Epithelial cell of esophagus (primary cell): Measurements from ENCODE around the gene TTC7B.
"Not testable (repeated sequence)": the region's sequence is repeated elsewhere in the genome, so short reads cannot be mapped to it uniquely, and the experiment has no call there.

Source experiments
- DNase-seq: peaks from one replicate; pipeline ENCODE4 v3.0.0; 2010; ENCODE audit warnings: low read depth
- H3K4me3 ChIP-seq: 2 replicates; pipeline ENCODE4 v1.5.1; 2011; ENCODE audit warnings: mild to moderate bottlenecking, low read length, control low read depth
- TF ChIP-seq, protein P1 (sequence below): IDR thresholded peaks from 2 replicates; pipeline ENCODE4 v1.5.1; 2011; ENCODE audit warnings: low read depth, mild to moderate bottlenecking, low read length, control low read depth, inconsistent platforms; ENCODE audit not compliant: insufficient read depth; ENCODE audit errors: missing control alignments

Gene TTC7B

DNA sequence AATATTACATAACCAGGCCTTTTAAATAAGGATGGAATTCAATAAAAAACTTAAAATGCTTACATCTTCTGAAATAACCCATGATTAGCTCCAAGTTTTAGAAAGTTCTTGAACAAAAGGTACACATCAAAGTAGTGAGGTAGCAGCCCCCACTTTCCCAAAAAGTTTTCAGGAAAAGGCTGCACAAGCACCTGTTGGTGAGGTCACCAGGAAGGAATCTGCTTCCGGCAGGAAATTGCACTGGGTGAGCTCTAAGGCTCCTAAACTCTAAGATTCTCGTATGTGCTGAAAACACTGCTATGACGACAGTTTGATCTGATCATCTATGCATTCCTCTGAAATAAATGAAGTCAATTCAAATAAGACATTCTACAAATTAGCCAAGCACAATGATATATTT is 34.3 kb upstream of the TTC7B start:
- peak; percentile 75 for DNase-seq
- H3K4me3 ChIP-seq, result no peak overlapping the region
- TF ChIP-seq, protein P1, sequence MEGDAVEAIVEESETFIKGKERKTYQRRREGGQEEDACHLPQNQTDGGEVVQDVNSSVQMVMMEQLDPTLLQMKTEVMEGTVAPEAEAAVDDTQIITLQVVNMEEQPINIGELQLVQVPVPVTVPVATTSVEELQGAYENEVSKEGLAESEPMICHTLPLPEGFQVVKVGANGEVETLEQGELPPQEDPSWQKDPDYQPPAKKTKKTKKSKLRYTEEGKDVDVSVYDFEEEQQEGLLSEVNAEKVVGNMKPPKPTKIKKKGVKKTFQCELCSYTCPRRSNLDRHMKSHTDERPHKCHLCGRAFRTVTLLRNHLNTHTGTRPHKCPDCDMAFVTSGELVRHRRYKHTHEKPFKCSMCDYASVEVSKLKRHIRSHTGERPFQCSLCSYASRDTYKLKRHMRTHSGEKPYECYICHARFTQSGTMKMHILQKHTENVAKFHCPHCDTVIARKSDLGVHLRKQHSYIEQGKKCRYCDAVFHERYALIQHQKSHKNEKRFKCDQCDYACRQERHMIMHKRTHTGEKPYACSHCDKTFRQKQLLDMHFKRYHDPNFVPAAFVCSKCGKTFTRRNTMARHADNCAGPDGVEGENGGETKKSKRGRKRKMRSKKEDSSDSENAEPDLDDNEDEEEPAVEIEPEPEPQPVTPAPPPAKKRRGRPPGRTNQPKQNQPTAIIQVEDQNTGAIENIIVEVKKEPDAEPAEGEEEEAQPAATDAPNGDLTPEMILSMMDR, result no peak

DNA sequence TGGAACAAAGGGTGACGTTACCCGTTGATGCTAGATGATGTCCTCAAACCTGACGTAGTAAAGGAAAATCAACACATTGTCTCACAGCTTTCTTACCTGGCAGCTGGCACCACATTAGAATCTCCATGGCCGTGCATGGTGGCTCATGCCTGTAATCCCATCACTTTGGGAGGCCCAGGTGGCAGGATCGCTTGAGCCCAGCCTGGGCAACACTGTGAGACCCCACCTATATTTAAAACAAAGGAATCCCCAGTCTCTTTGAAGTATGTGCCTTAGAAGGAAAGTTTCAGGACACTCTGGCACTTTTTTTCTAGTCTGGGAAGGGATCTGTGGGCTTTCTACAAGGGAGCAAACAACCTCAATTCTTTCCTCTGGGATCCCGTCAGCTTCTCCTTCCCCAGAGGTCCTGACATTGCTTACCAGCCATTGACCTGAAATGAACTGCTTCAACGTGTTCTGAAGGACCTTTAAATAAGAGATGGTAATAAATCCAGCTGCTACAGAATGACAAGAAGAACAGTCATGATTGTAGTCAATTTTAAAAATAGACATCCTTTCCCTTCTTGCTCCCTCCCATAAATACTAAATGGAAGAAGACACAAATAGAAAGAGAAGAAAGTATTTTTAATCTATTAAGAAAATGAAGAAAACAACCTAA is 33.7 kb upstream of the TTC7B start:
- TF ChIP-seq, protein P1, result no peak
- no peak overlapping the region for H3K4me3 ChIP-seq
- no peak for DNase-seq

DNA sequence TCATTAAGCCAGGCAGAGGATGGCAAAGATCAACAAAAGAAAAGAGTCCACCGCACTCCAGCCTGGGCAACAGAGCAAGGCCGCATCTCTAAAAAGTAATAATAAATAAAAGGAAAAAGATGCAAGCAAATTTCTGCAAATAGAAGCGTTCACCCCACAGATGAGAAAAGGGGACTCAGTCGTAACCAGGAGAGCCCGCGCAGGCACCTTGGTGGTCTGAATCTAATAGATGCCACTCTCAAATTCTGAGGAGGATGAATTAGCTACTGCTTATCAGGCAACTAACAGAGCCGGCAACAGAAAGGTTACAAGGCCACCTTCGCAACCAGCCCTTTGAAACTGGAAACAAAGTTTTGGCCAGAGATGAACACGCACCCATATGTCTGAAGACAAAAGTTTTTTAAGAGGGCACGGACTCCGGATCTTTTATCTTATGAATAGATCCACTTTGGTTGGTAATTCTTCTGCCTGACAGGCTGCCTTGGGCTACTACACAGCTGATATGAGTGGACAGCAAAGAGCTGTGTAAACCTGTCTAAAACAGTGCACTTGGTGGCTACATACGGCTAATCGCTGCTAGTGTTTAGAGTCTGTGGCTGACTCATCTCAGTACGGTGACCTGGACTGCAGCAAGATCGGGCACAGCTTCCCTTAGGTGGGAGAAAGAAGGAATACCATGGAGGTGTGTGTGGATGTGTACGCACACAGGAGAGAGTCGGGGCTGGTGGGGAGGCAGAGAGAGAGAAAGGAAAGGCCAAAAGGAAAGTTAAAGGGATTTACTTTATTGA is 32.9 kb upstream of the TTC7B start:
- peak; percentile 47 for DNase-seq
- H3K4me3 ChIP-seq, result no peak overlapping the region
- TF ChIP-seq, protein P1, result no peak

DNA sequence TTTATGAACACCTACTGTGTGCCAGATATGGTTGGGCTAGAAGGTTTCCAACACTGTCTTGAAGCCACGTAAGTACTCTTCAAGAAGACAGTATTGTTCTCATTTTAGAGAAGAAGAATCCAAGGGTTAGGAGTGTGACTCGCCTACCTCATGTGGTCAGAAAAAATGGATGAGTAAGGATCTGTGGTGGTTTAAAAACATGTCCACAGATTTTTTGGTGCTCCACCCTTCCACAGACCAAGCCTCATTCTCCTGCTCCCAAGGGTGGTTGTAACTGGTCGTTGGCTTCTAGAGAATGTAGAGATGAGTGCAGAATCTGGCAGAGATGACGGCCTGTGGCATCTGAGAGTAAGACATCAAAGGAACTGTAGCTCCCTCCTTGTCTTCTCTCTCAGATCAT is 30.3 kb upstream of the TTC7B start:
- TF ChIP-seq, protein P1, result no peak
- peak; percentile 50 for DNase-seq
- no peak overlapping the region for H3K4me3 ChIP-seq

DNA sequence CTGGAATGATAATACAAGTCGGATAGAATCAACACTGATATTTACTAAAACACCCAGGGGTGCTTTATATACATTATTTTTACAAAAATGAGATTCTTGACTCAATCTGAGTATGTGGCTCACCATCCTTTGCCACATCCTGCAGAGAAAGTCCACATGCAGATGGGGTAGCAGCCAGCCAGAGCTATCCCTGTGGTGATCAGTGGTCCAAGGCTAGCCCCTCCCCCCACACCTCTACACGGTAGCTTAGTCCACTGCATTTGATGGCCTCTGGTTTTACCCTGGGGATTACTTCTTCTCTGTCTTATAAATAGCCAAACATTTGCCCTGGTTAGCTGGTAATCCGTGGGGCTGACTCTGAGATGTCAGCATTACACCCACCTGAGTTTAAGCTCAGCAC is 28.1 kb upstream of the TTC7B start:
- no peak overlapping the region for H3K4me3 ChIP-seq
- no peak for DNase-seq
- TF ChIP-seq, protein P1, result no peak

DNA sequence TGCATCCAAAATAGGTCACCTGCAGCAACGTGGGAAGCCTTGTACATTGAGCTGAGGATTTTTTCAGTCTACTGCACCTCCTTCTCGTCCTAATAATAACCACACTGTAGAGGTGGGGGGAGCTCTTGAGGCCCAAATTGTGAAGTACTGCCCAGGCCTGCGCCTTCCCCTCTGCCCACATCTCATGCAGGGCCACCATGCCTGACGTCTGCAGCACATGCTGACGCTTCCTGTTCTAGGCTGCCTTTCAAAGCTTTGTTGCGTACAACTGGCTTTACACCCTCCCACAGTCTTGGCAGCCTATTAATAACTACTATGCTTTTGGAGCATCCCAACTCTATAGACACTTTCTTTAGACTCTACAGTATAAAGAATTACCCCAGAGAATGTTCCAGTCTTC is 26.5 kb upstream of the TTC7B start:
- TF ChIP-seq, protein P1, result no peak
- DNase-seq, result no peak
- H3K4me3 ChIP-seq, result no peak overlapping the region

DNA sequence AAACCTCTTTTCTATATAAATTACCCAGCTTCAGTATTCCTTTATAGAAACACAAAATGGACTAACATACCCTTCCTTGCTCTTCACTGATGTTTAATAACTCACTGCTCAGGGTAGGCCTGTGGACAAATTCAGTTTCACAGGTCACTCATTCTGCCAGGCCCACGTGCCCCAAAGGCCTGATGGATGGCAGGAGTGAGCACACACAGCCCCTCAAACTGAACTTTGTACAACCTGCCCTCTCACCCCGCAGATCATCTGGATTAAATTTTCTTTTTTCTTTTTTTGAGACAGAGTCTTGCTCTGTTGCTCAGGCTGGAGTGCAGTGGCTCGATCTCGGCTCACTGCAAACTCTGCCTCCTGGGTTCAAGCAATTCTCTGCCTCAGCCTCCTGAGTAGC is 24.4 kb upstream of the TTC7B start:
- not testable (repeated sequence) for DNase-seq, H3K4me3 ChIP-seq
